Common myeloid progenitor, CD34-positive (primary cell): Measurements from ENCODE around the gene CENPC.
A peak's percentile ranks its signal among the peaks of the same experiment; 100 is the strongest.

Experiments used
- CTCF ChIA-PET: fragments of 350-600 bp; sonication (Branson Sonifier 250); formaldehyde crosslinking; loops from one replicate; lab custom pipeline; 2021; ENCODE audit warnings: antibody characterized with exemption; lab: Charles Lee
- POLR2A ChIA-PET: fragments of 350-600 bp; sonication (Branson Sonifier 250); formaldehyde crosslinking; loops from one replicate; lab custom pipeline; 2021; ENCODE audit warnings: antibody characterized with exemption; lab: Charles Lee
- DNase-seq, 3 donors: peaks; one replicate each; pipeline versions ENCODE4 v3.0.0 to v3.0.0-alpha.2; 2013
- H3K27ac ChIP-seq, 2 experiments: 1 replicate in 1 of 2; 2 replicates in 1 of 2; pipeline ENCODE4 v1.7.0; 2013; ENCODE audit warnings: inconsistent platforms in 2 of 2, low read length in 2 of 2, mild to moderate bottlenecking in 2 of 2, low read depth in 1 of 2, moderate library complexity in 1 of 2; ENCODE audit not compliant: severe bottlenecking in 2 of 2, insufficient read depth in 1 of 2, poor library complexity in 1 of 2
- H3K27me3 ChIP-seq, 5 experiments: replicated peaks in 2 of 5; 1 replicate in 3 of 5; 2 replicates in 2 of 5; pipeline versions ENCODE4 v1.6.1 to v1.7.0; 2013; ENCODE audit warnings: low read length in 4 of 5, mild to moderate bottlenecking in 2 of 5, moderate library complexity in 2 of 5, inconsistent platforms in 1 of 5; ENCODE audit not compliant: insufficient read depth in 5 of 5, control insufficient read depth in 4 of 5
- H3K36me3 ChIP-seq, 4 experiments: 1 replicate in 2 of 4; 2 replicates in 2 of 4; pipeline versions ENCODE4 v1.6.1 to v1.7.0; 2013; ENCODE audit warnings: low read length in 3 of 4, control low read depth in 1 of 4, mild to moderate bottlenecking in 1 of 4; ENCODE audit not compliant: control insufficient read depth in 4 of 4, insufficient read depth in 4 of 4
- H3K4me1 ChIP-seq, 4 experiments: 1 replicate in 3 of 4; 2 replicates in 1 of 4; pipeline versions ENCODE4 v1.6.1 to v1.7.1; 2013; ENCODE audit warnings: low read length in 3 of 4, mild to moderate bottlenecking in 3 of 4, control low read depth in 1 of 4, inconsistent platforms in 1 of 4, moderate library complexity in 1 of 4; ENCODE audit not compliant: control insufficient read depth in 4 of 4, insufficient read depth in 4 of 4; ENCODE audit errors: control extremely low read depth in 1 of 4
- H3K4me3 ChIP-seq, 7 experiments: 1 replicate in 4 of 7; 2 replicates in 3 of 7; pipeline versions ENCODE4 v1.5.1 to v1.7.0; 2013; ENCODE audit warnings: mild to moderate bottlenecking in 7 of 7, low read length in 6 of 7, moderate library complexity in 6 of 7, inconsistent platforms in 2 of 7, low read depth in 2 of 7, control low read depth in 1 of 7; ENCODE audit not compliant: insufficient read depth in 4 of 7, control insufficient read depth in 1 of 7; ENCODE audit errors: extremely low read depth in 1 of 7
- H3K9me3 ChIP-seq, 5 experiments: 1 replicate in 4 of 5; 2 replicates in 1 of 5; pipeline versions ENCODE4 v1.6.1 to v1.7.1; 2013; ENCODE audit warnings: low read length in 4 of 5, mild to moderate bottlenecking in 2 of 5, inconsistent platforms in 1 of 5, low read depth in 1 of 5, moderate library complexity in 1 of 5; ENCODE audit not compliant: control insufficient read depth in 4 of 5, insufficient read depth in 2 of 5; ENCODE audit errors: control extremely low read depth in 1 of 5
- WGBS: methylation state at CpG from one replicate; pipeline ENCODE4 v1.1.5; 2013; ENCODE audit not compliant: insufficient coverage; 5-methylcytosine and 5-hydroxymethylcytosine counted together

Gene CENPC

DNA sequence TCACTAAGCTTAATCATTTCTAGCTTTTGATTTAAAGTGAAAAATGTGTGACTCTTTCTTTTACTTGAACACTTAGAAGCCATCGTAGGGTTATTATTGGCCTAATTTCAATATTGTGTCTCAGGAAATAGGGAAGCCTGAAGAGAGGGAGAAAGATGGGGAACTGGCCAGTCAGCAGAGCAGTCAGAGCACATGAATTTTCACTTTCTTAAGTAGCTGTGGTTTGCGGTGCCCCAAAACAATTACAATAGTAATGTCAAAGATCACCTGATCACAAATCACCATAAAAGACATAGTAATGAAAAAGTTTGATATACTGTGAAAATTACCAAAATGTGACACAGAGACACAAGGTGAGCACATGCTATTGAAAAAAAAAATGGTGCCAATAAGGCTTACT, 45.5 kb downstream of the CENPC start:
- Histone ChIP-seq H3K27me3 (no peaks in the 10 kb centered on the region), H3K27ac (no peak overlapping the region), H3K9me3 (no peaks in the 10 kb centered on the region), H3K36me3 (peaks cover 6 to 61% (median 39%) of the 10 kb centered on the region in 4 experiments), H3K4me1 (peaks cover 0 to 7% (median 3%) of the 10 kb centered on the region in 4 experiments), H3K4me3 (no peak overlapping the region)
- ChIA-PET POLR2A (no interaction called here), CTCF (interaction anchor here (1.4 to 1.7 kb wide), 2 partner anchors 8 to 10 kb away, joined by 4 to 5 read pairs; no protein-coding TSS in a partner anchor)
- peak in 2 of 3 donors; percentile 34 to 48 for DNase-seq
- no CpG with 5 or more reads among the region's 2 CpGs for WGBS

DNA sequence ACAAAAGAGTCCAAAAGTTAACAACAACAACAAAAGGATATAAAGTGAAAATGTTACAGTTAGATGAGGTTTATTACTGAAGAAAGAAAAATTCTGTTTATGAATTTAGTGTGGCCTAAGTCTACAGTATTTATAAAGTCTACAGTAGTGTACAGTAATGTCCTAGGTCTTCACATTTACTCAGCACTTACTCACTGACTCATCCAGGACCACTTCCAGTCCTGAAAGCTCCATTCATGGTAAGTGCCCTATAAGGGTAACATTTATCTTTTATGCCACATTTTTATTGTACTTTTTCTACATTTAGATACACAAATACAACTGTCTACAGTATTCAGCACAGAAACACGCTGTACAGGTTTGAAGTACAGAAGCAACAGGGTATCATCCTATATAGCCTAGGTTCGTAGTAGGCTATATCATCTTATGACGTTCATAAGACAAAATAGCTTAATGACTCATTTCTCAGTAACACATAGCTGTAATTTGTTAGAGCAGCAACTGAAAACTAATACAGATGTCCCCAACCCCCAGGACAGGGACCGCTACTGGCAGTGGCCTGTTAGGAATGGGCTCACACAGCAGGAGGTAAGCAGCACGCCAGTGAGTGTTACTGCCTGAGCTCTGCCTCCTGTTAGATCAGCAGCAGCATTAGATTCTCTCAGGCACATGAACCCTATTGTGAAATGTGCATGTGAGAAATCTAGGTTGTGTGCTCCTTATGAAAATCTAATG, 61.3 kb downstream of the CENPC start:
- ChIA-PET CTCF (interaction anchor here (1.1 kb wide), 1 partner anchor 25 kb away, joined by 4 read pairs; no protein-coding TSS in a partner anchor), POLR2A (interaction anchor here (0.9 kb wide), 1 partner anchor 11 kb away, joined by 10 read pairs; no protein-coding TSS in a partner anchor)
- peaks cover 29 to 83% (median 47%) of the 10 kb centered on the region in 4 experiments for H3K36me3 ChIP-seq

DNA sequence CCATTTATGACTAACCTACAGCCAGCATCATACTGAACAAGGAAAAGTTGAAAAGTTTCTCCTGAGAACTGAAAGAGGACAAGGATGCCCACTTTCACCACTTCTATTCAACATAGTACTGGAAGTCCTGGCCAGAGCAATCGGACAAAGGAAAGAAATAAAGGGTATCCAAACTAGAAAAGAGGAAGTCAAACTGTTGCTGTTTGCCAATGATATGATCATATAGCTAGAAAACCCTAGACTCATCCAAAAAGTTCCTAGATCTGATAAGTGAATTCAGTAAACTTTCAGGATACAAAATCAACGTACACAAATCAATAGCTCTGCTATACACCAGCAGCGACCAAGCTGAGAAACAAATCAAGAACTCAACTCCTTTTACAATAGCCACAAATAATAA, 64.5 kb downstream of the CENPC start:
- Histone ChIP-seq H3K4me1 (no peaks in the 10 kb centered on the region), H3K27me3 (no peaks in the 10 kb centered on the region), H3K27ac (no peak overlapping the region), H3K36me3 (peaks cover 39 to 92% (median 50%) of the 10 kb centered on the region in 4 experiments), H3K9me3 (peaks cover 3 to 55% (median 10%) of the 10 kb centered on the region in 5 experiments), H3K4me3 (no peak overlapping the region)
- DNase-seq, result peak in 1 of 3 donors; percentile 8
- no CpG with 5 or more reads among the region's 3 CpGs for WGBS
- CTCF ChIA-PET, result interaction anchor here (1.4 to 1.7 kb wide), 2 partner anchors 10 to 16 kb away, joined by 3 to 4 read pairs; no protein-coding TSS in a partner anchor
- POLR2A ChIA-PET, result no interaction called here

More for the DNA sequence above, 61.3 kb downstream of the CENPC start:
- DNase-seq, result no peak
- Histone ChIP-seq H3K9me3 (peaks cover 0 to 30% (median 7%) of the 10 kb centered on the region in 5 experiments), H3K27ac (no peak overlapping the region), H3K27me3 (no peaks in the 10 kb centered on the region), H3K4me3 (no peak overlapping the region), H3K4me1 (no peaks in the 10 kb centered on the region)
- WGBS, result 100% methylated on average over 4 of the region's 5 CpGs

DNA sequence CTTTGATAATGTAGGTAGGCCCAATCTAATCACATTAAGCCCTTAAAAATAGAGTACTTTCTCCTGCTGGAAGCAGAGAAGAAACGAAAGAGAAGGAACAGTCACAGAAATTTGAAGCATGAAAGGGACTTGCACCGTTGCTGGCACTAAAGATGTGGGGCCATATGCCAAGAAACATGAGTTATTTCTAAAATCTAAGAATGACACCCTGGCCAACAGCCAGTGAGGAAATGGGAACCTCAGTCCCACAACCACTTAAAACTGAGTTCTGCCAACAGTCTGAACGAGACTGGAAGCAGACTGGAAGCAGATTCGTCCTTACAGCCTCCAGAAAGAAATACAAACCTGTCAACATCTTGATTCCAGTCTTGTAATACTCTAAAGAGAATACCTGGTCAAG, 70.1 kb downstream of the CENPC start:
- Histone ChIP-seq H3K27ac (no peak overlapping the region), H3K36me3 (peaks cover 27 to 97% (median 46%) of the 10 kb centered on the region in 4 experiments), H3K9me3 (peaks cover 2 to 39% (median 7%) of the 10 kb centered on the region in 5 experiments), H3K4me3 (no peak overlapping the region), H3K27me3 (no peaks in the 10 kb centered on the region), H3K4me1 (no peaks in the 10 kb centered on the region)
- WGBS, result 31% methylated on average over 3 of the region's 4 CpGs
- no peak for DNase-seq
- ChIA-PET CTCF (no interaction called here), POLR2A (interaction anchor here (0.6 kb wide), 1 partner anchor 863 kb away, joined by 3 read pairs; no protein-coding TSS in a partner anchor)

DNA sequence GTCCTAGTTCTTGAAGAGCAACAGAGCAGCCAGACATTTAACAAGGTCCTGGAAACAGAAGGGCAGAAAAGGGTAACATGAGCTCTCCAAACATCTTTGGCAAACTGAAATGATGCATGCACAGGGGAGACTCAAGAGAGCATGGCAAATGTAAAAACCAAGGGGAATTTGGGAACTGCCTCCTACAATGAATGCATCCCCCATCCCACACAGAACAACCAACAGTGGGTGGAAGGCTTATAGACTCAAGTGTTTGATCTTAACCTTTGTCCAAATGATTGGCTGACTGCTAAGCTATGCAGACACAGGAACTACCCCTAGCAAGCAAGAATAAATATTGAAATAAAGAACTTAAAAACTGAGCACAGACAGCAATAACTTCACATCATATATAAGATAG, 74.4 kb downstream of the CENPC start:
- CTCF ChIA-PET, result interaction anchor here (0.8 to 1.5 kb wide), 3 partner anchors 10 to 64 kb away, joined by 3 read pairs; no protein-coding TSS in a partner anchor
- no peak for DNase-seq
- Histone ChIP-seq H3K27ac (no peak overlapping the region), H3K9me3 (peaks cover 0 to 12% (median 2%) of the 10 kb centered on the region in 5 experiments), H3K4me3 (no peak overlapping the region), H3K36me3 (peaks cover 20 to 79% (median 41%) of the 10 kb centered on the region in 4 experiments), H3K4me1 (no peaks in the 10 kb centered on the region), H3K27me3 (no peaks in the 10 kb centered on the region)
- POLR2A ChIA-PET, result no interaction called here

DNA sequence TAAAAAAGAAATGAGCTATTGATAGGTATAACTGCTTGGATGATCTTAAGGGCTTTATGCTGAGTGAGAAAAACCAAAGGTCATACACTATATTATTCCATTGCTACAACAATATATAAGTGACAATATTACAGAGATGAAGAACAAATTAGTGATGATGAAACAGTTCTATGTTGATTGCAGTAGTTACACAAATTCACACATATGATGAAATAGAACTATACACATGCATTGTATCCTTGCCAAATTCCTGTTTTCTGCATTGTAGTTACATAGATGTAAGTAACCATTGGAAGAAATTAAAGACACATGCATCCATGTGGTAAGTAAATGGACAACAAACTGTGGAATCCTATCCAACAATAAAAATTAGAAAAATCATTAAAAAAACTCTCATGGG, 76.5 kb downstream of the CENPC start:
- H3K27ac ChIP-seq, result no peak overlapping the region
- no peak overlapping the region for H3K4me3 ChIP-seq
- H3K36me3 ChIP-seq, result peaks cover 20 to 67% (median 38%) of the 10 kb centered on the region in 4 experiments
- POLR2A ChIA-PET, result no interaction called here
- peaks cover 0 to 7% (median 2%) of the 10 kb centered on the region in 5 experiments for H3K9me3 ChIP-seq
- DNase-seq, result no peak
- no peaks in the 10 kb centered on the region for H3K4me1 ChIP-seq
- H3K27me3 ChIP-seq, result no peaks in the 10 kb centered on the region
- CTCF ChIA-PET, result no interaction called here

DNA sequence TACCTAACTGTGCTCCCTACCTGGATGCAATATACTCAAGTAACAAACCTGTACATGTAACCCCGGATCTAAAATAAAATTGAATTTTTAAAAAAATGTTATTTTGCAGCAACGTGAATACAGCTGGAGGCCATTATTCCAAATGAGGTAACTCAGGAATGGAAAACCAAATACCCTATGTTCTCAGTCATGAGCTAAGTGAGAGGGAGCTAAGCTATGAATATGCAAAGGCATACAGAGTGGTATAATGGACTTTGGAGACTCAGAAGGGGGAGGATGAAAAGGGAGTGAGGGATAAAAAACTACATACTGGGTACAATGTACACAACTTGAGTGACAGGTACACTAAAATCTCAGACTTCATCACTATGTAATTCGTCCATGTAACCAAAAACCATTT, 78.6 kb downstream of the CENPC start:
- CTCF ChIA-PET, result no interaction called here
- Histone ChIP-seq H3K36me3 (peaks cover 13 to 53% (median 25%) of the 10 kb centered on the region in 4 experiments), H3K9me3 (peaks cover 0 to 5% (median under 1%) of the 10 kb centered on the region in 5 experiments), H3K4me1 (no peaks in the 10 kb centered on the region), H3K27ac (no peak overlapping the region), H3K27me3 (no peaks in the 10 kb centered on the region), H3K4me3 (no peak overlapping the region)
- no peak for DNase-seq
- POLR2A ChIA-PET, result no interaction called here
- 100% methylated on average over 1 of the region's 3 CpGs for WGBS
